GM21737 (cell line): ENCODE measurements around the gene RNF5.
"Not testable (repeated sequence)": the region's sequence is repeated elsewhere in the genome, so short reads cannot be mapped to it uniquely, and the experiment has no call there.

Source experiments
- ATAC-seq: cut with Tn5 transposase; IDR thresholded peaks from one replicate; pipeline ENCODE4 v1.9.1; 2021; ENCODE audit warnings: mild to moderate bottlenecking, moderate library complexity; ENCODE audit not compliant: unreplicated experiment

RNF5 gene

GRCh38 chr6:32188381-32189068 is 10.3 kb downstream of the RNF5 start:
- ATAC-seq = no peak

GRCh38 chr6:32189069-32189741 is 11.0 kb downstream of the RNF5 start:
- ATAC-seq = no peak

GRCh38 chr6:32189742-32190053 is 11.5 kb downstream of the RNF5 start:
- ATAC-seq = no peak

- ATAC-seq = peak; percentile 43
Observed at GRCh38 chr6:32190054-32190851, 12.0 kb downstream of the RNF5 start, which contains the start of gene PBX2. PBX2 (minus strand) TSS chr6:32190202; CDS start chr6:32189915, 287 bp downstream.

- ATAC-seq = no peak
Observed at GRCh38 chr6:32190911-32191677, 12.9 kb downstream of the RNF5 start.

- no peak for ATAC-seq
Observed at GRCh38 chr6:32191696-32192607, 13.7 kb downstream of the RNF5 start.

GRCh38 chr6:32192608-32193039 is 14.4 kb downstream of the RNF5 start, which contains the start of gene GPSM3:
GPSM3 (minus strand) TSS chr6:32192643; CDS start chr6:32192513, 130 bp downstream.
- ATAC-seq = no peak

- not testable (repeated sequence) for ATAC-seq
Observed at GRCh38 chr6:32193096-32193495, 14.9 kb downstream of the RNF5 start.

- no peak for ATAC-seq
Observed at GRCh38 chr6:32194388-32194787, 16.2 kb downstream of the RNF5 start.

GRCh38 chr6:32194825-32195651 is 16.8 kb downstream of the RNF5 start:
- ATAC-seq = no peak

- ATAC-seq = peak; percentile 64
Observed at GRCh38 chr6:32195652-32195901, 17.4 kb downstream of the RNF5 start.

- ATAC-seq = peak; percentile 76
Observed at GRCh38 chr6:32195902-32196681, 17.9 kb downstream of the RNF5 start.

GRCh38 chr6:32196682-32197616 is 18.7 kb downstream of the RNF5 start:
- no peak for ATAC-seq

GRCh38 chr6:32198345-32198696 is 20.1 kb downstream of the RNF5 start:
- ATAC-seq = no peak

GRCh38 chr6:32198866-32199265 is 20.7 kb downstream of the RNF5 start:
- no peak for ATAC-seq

GRCh38 chr6:32200711-32201475 is 22.7 kb downstream of the RNF5 start:
- no peak for ATAC-seq

- no peak for ATAC-seq
Observed at GRCh38 chr6:32202186-32202585, 24.0 kb downstream of the RNF5 start.
